ENCODE data around the gene UBR2.
"Not testable (repeated sequence)": the region's sequence is repeated elsewhere in the genome, so short reads cannot be mapped to it uniquely, and the experiment has no call there.

Gene UBR2

GRCh38 chr6:42690151-42690702, 126.4 kb downstream of the UBR2 start:
- Mint-ChIP-seq H3K9me3 (no peaks in the 10 kb centered on the region), H3K4me1 (peaks cover 60% of the 10 kb centered on the region), H3K27me3 (no peaks in the 10 kb centered on the region), H3K27ac (peak overlapping the region; percentile 85), H3K4me3 (no peak overlapping the region), H3K36me3 (peaks cover 25% of the 10 kb centered on the region)

DNA sequence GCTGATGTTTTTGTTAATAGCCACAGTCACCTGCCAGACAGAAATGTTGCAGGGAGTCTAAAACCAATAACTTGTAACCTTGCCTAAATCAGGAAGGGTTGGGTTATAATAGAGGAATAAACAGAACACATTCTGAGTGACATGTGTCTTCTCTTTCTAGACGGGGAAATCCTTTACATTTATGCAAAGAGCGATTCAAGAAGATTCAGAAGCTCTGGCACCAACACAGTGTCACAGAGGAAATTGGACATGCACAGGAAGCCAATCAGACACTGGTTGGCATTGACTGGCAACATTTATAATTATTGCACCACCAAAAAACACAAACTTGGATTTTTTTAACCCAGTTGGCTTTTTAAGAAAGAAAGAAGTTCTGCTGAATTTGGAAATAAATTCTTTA, 127.0 kb downstream of the UBR2 start:
- no peaks in the 10 kb centered on the region for H3K9me3 Mint-ChIP-seq
- peak overlapping the region; percentile 79 for H3K27ac Mint-ChIP-seq
- no peaks in the 10 kb centered on the region for H3K27me3 Mint-ChIP-seq
- H3K4me1 Mint-ChIP-seq = peaks cover 60% of the 10 kb centered on the region
- peaks cover 24% of the 10 kb centered on the region for H3K36me3 Mint-ChIP-seq
- peak overlapping the region; percentile 21 for H3K4me3 Mint-ChIP-seq

DNA sequence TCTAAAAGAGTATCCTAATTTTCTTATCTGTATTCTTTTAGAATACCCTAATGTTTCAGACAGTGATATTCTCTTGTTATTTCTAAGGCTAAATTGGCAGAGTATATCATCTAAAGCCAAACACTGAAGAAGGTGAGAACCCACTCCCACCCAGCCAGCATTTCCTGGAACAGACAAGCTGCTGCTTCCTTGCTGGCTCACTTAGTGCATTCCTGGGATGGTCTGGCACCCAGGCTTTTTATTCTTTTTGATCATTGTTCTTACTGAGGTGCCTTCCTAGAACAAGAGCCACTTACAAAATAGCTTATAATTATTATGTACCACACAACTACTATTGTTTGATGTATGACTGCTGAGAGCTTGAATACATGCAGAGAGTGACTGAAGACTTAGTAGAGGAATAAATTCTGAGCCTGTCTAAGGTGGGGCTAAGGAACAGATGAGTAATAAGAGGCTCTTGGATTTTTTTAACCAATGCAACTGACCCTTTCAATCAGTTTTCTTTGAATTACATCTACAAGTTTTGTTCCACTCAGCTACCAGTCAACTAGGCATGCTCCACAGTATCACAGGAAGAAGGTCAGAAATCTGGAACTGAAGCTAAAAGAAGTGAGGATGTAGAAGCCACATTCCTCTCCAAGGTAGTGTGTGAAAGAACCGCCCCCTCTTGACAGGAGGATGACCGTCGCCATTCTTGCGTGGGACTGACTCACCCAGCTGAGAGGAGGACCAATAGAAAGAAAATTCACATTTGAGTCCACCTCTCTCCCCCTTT, 128.5 kb downstream of the UBR2 start:
- Mint-ChIP-seq H3K4me1 (peaks cover 60% of the 10 kb centered on the region), H3K36me3 (peaks cover 19% of the 10 kb centered on the region), H3K27ac (peak overlapping the region; percentile 74), H3K27me3 (no peaks in the 10 kb centered on the region), H3K4me3 (no peak overlapping the region), H3K9me3 (no peaks in the 10 kb centered on the region)

DNA sequence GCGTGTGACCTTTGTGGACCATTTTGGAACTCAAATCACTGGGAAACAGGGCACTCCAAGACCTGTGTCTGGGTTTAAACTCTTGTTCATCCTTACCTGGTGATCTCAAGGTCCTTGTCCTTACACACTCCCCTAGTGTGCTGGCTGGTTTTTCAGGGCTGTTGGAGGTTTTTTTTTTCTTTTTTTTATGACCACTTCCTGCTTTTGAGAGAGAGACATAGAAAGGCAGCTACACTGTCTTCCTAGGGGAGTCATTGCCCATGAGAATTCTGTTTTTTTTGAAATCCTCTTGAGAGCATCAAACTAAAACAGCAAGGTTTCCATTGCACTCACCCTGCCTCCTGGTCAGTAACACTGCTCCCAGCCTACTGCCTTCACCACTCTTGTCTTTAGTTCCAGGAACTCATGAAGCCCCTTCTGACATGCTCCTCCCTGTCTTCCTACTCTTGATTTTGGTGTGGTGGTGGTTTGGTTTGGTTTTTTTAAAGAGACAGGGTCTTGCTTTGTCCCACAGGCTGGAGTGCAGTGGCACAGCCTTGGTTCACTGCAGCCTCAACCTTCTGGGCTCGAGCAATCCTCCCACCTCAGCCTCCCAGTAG, 130.0 kb downstream of the UBR2 start:
- Mint-ChIP-seq H3K4me1 (peaks cover 57% of the 10 kb centered on the region), H3K27me3 (no peaks in the 10 kb centered on the region), H3K27ac (peak overlapping the region; percentile 82), H3K36me3 (peaks cover 11% of the 10 kb centered on the region), H3K4me3 (peak overlapping the region; percentile 40), H3K9me3 (no peaks in the 10 kb centered on the region)

DNA sequence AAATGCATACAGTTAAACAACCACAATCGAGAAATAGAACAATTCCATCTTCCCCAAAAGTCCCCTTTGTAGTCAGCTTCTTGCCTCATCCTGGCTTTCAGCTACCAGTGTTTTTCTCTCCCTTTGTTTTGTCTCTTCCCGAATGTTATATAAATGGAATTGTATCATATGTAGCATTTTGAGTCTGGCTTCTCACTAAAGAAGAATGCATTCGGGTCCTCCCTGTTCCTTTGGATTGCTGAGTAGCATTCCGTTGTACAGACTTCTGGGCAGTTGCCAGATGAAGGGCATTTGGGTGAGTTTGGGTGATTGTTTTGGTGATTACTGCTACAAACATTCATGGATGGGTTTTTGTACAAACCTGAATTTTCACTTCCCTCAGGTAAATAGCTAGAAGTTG, 130.8 kb downstream of the UBR2 start:
- H3K4me1 Mint-ChIP-seq = peaks cover 53% of the 10 kb centered on the region

GRCh38 chr6:42696526-42697267, 132.9 kb downstream of the UBR2 start:
- Mint-ChIP-seq H3K27ac (no peak overlapping the region), H3K36me3 (peaks cover 4% of the 10 kb centered on the region), H3K4me1 (peaks cover 33% of the 10 kb centered on the region), H3K4me3 (no peak overlapping the region), H3K27me3 (no peaks in the 10 kb centered on the region), H3K9me3 (no peaks in the 10 kb centered on the region)

More for the DNA sequence above, 130.8 kb downstream of the UBR2 start:
- H3K9me3 Mint-ChIP-seq = no peaks in the 10 kb centered on the region
- H3K27ac Mint-ChIP-seq = peak overlapping the region; percentile 82
- no peaks in the 10 kb centered on the region for H3K27me3 Mint-ChIP-seq
- H3K36me3 Mint-ChIP-seq = peaks cover 11% of the 10 kb centered on the region
- H3K4me3 Mint-ChIP-seq = no peak overlapping the region

DNA sequence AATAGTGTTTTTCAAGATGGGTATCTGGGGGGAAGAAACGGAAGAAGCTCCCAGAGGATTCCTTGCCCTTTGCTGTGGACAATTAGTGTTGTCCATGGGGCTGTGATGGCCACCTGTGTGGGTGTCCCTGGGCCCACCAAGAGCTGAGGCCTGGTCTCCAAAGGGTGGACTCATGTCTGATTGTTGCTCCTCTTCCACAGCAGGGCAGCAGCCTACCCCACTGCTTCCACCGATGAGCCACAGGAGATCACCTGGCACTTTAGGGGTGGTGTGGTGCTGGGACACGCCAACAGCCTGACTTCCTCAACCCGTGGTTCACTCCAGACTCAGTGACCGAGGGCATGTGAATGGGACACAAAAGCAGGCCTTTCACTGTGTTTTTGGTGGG, 133.4 kb downstream of the UBR2 start:
- Mint-ChIP-seq H3K9me3 (no peaks in the 10 kb centered on the region), H3K4me1 (peaks cover 29% of the 10 kb centered on the region), H3K4me3 (no peak overlapping the region), H3K27ac (no peak overlapping the region), H3K36me3 (peaks cover 4% of the 10 kb centered on the region), H3K27me3 (no peaks in the 10 kb centered on the region)

- Mint-ChIP-seq H3K27me3 (no peaks in the 10 kb centered on the region), H3K4me1 (peaks cover 19% of the 10 kb centered on the region), H3K4me3 (no peak overlapping the region), H3K36me3 (peaks cover 2% of the 10 kb centered on the region), H3K9me3 (no peaks in the 10 kb centered on the region), H3K27ac (peak overlapping the region; percentile 68)
Measured at GRCh38 chr6:42698217-42698616, 134.4 kb downstream of the UBR2 start.

DNA sequence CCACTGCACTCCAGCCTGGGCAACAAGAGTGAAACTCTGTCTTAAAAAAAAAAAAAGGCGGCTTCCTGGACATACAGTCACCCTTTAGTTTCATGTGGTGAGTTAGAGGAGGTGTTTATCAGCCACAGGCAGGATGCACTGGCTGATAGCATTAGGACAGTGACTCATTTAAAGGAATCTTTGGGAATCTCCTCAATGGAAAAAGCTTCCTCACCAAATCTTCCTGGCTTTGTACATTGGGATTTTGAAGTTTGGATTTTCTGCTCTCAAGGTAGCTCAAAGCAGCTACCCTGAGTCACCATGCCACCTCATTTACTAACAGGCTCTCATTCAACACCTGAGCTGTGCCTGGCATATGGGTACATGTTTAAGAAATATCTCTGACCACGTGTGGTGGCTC, 138.4 kb downstream of the UBR2 start:
- no peaks in the 10 kb centered on the region for H3K36me3 Mint-ChIP-seq
- H3K27ac Mint-ChIP-seq = no peak overlapping the region
- H3K4me3 Mint-ChIP-seq = no peak overlapping the region
- H3K4me1 Mint-ChIP-seq = no peaks in the 10 kb centered on the region
- H3K9me3 Mint-ChIP-seq = no peaks in the 10 kb centered on the region
- H3K27me3 Mint-ChIP-seq = no peaks in the 10 kb centered on the region

GRCh38 chr6:42702786-42703185, 139.0 kb downstream of the UBR2 start:
- not testable (repeated sequence) for H3K4me3 Mint-ChIP-seq, H3K9me3 Mint-ChIP-seq, H3K36me3 Mint-ChIP-seq, H3K27ac Mint-ChIP-seq, H3K4me1 Mint-ChIP-seq, H3K27me3 Mint-ChIP-seq

- H3K27me3 Mint-ChIP-seq = no peaks in the 10 kb centered on the region
- no peak overlapping the region for H3K27ac Mint-ChIP-seq
- H3K4me3 Mint-ChIP-seq = no peak overlapping the region
- H3K9me3 Mint-ChIP-seq = no peaks in the 10 kb centered on the region
- H3K36me3 Mint-ChIP-seq = no peaks in the 10 kb centered on the region
- H3K4me1 Mint-ChIP-seq = no peaks in the 10 kb centered on the region
Measured at GRCh38 chr6:42704251-42704936, 140.6 kb downstream of the UBR2 start.

- no peak overlapping the region for H3K4me3 Mint-ChIP-seq
- no peaks in the 10 kb centered on the region for H3K36me3 Mint-ChIP-seq
- H3K9me3 Mint-ChIP-seq = no peaks in the 10 kb centered on the region
- no peaks in the 10 kb centered on the region for H3K4me1 Mint-ChIP-seq
- no peaks in the 10 kb centered on the region for H3K27me3 Mint-ChIP-seq
- H3K27ac Mint-ChIP-seq = no peak overlapping the region
Measured at GRCh38 chr6:42704937-42705374, 141.1 kb downstream of the UBR2 start.

DNA sequence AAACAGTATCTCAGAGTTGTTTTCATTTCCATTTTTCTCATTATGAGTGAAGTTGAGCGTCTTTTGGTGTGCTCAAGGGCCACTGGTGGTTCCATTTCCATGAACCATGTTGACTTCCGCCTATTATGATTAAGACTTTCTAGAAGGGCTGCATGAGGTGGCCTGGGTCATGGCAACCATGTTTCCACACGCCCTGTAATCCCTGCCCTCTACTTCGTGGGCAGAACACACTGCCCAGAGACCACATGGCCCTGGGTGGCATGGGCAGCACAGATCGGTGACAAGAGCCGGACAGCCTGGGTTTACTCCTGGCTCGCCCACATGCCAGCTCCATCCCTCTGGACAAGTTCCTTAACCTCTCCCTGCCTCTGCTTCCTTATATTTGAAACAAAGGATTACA, 143.8 kb downstream of the UBR2 start:
- no peaks in the 10 kb centered on the region for H3K9me3 Mint-ChIP-seq
- no peaks in the 10 kb centered on the region for H3K27me3 Mint-ChIP-seq
- H3K4me1 Mint-ChIP-seq = no peaks in the 10 kb centered on the region
- no peak overlapping the region for H3K4me3 Mint-ChIP-seq
- H3K27ac Mint-ChIP-seq = no peak overlapping the region
- H3K36me3 Mint-ChIP-seq = no peaks in the 10 kb centered on the region

- Mint-ChIP-seq H3K27ac (no peak overlapping the region), H3K36me3 (no peaks in the 10 kb centered on the region), H3K27me3 (no peaks in the 10 kb centered on the region), H3K9me3 (no peaks in the 10 kb centered on the region), H3K4me3 (no peak overlapping the region), H3K4me1 (no peaks in the 10 kb centered on the region)
Measured at GRCh38 chr6:42708096-42708495, 144.3 kb downstream of the UBR2 start.

- Mint-ChIP-seq H3K27me3 (no peaks in the 10 kb centered on the region), H3K27ac (no peak overlapping the region), H3K36me3 (no peaks in the 10 kb centered on the region)
Measured at GRCh38 chr6:42709871-42710270, 146.0 kb downstream of the UBR2 start.

More at GRCh38 chr6:42709871-42710270, 146.0 kb downstream of the UBR2 start:
- H3K9me3 Mint-ChIP-seq = no peaks in the 10 kb centered on the region
- H3K4me3 Mint-ChIP-seq = no peak overlapping the region
- H3K4me1 Mint-ChIP-seq = no peaks in the 10 kb centered on the region

Data from activated naive CD4-positive, alpha-beta T cell treated with anti-CD3 and anti-CD28 coated beads, Interleukin-2, amount 50 U/mL, for 24 hours (primary cell).